Motor neuron (in vitro differentiated cells): ENCODE data around the gene PITX3. TPM values are rescaled to one million over a fixed set of nuclear protein-coding genes. Genes with fewer than 3 reads are reported as not detected.
A peak's percentile ranks its signal among the peaks of the same experiment; 100 is the strongest.
"Not testable (repeated sequence)": the region's sequence is repeated elsewhere in the genome, so short reads cannot be mapped to it uniquely, and the experiment has no call there.

Source experiments
- ATAC-seq, 8 experiments: fragments of 200-7000 bp; cut with Tn5 transposase; replicated peaks in 6 of 8; 2 replicates each; pipeline ENCODE4 v1.8.0; 2021; ENCODE audit warnings: mild to moderate bottlenecking in 8 of 8, moderate library complexity in 8 of 8
- H3K27ac ChIP-seq, 2 donors: fragments of 250-450 bp; sonication (Bioruptor Pico); 2 replicates each; pipeline ENCODE4 v1.9.0; 2021; ENCODE audit warnings: antibody characterized with exemption in 2 of 2, mild to moderate bottlenecking in 2 of 2, moderate library complexity in 1 of 2
- H3K4me1 ChIP-seq, 2 donors: fragments of 250-450 bp; sonication (Bioruptor Pico); replicated peaks in 1 of 2; 2 replicates each; pipeline ENCODE4 v1.6.1; 2021; ENCODE audit warnings: antibody characterized with exemption in 2 of 2, mild to moderate bottlenecking in 2 of 2, moderate library complexity in 1 of 2
- H3K4me3 ChIP-seq, 5 donors: fragments of 250-450 bp; sonication (Bioruptor Pico); 2 replicates each; pipeline ENCODE4 v1.9.0; 2021; ENCODE audit warnings: antibody characterized with exemption in 5 of 5, mild to moderate bottlenecking in 5 of 5, moderate library complexity in 4 of 5
- whole genome bisulfite sequencing, 10 experiments: fragments of 450-650 bp; shearing (Covaris generic); methylation state at CpG; one replicate each; pipeline ENCODE4 v1.0.0; 2022; 5-methylcytosine and 5-hydroxymethylcytosine counted together
- in situ Hi-C, 9 experiments: fragments of 400-800 bp; cut with MboI; loops; one replicate each; pipeline ENCODE4 v1.15.0; 2021; ENCODE audit warnings: low sequenced_read_pairs in 9 of 9, low pct_unique_long_range_greater_than_20kb in 2 of 9; ENCODE audit not compliant: unreplicated experiment in 9 of 9
- total RNA-seq, 8 experiments: library from RNA; unstranded; fragments of 300-600 nt; gene quantifications; 2 replicates each; pipeline versions ENCODE4 v1.2.3 to v1.2.4, GENCODE V29; 2022

The PITX3 gene
- total RNA-seq, 8 experiments from 2014 or later: 0.05 to 0.33 (median 0.22) TPM; not detected in 4

GRCh38 chr10:102275343-102275742 is 34.0 kb upstream of the PITX3 start:
- WGBS, 10 experiments: 60 to 100% (median 100%) methylated on average over 1 to 2 of the region's 2 CpGs; no CpG with 5 or more reads in 1 of the 10 experiments
- no peak for ATAC-seq
- H3K4me3 ChIP-seq: no peak overlapping the region
- in situ Hi-C loops: no loop called here
- H3K4me1 ChIP-seq: no peaks in the 10 kb centered on the region
- H3K27ac ChIP-seq: no peak overlapping the region

GRCh38 chr10:102274062-102274461 is 32.8 kb upstream of the PITX3 start:
- in situ Hi-C loops: loop anchor here in 1 of 9 experiments (25.0 kb wide), 1 partner anchor 88 kb away; no protein-coding TSS in a partner anchor
- no peak for ATAC-seq

DNA sequence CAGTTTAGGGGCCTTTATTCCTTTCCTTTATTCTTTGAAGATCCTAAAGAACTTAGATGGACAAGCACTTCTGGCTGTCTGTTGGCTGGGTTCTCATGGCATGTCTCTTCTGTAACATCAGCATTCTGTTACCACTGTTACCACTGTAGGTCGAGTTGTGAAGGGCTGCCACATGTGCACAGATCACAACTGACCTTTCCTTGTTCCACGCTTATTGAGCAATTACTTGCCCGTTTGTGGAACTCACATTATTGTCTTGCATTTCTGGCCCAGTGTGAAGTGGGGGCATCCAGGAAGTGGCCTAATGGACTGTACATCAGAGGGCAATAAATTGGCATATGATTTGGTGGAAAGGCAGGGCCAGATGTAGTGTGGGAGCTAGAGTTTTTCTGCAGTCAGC is 27.7 kb upstream of the PITX3 start:
- WGBS, 10 experiments: 0 to 80% (median 30%) methylated on average over 1 to 2 of the region's 3 CpGs; no CpG with 5 or more reads in 6 of the 10 experiments
- no peak overlapping the region for H3K4me3 ChIP-seq
- in situ Hi-C loops: loop anchor here in 1 of 9 experiments (25.0 kb wide), 1 partner anchor 93 kb away; no protein-coding TSS in a partner anchor
- ATAC-seq: no peak
- H3K27ac ChIP-seq: no peak overlapping the region
- no peaks in the 10 kb centered on the region for H3K4me1 ChIP-seq

More at GRCh38 chr10:102274062-102274461, 32.8 kb upstream of the PITX3 start:
- Histone ChIP-seq H3K4me1 (no peaks in the 10 kb centered on the region), H3K27ac (no peak overlapping the region), H3K4me3 (no peak overlapping the region)
- WGBS, 10 experiments: 0 to 100% (median 100%) methylated on average over 1 of the region's 1 CpG; no CpG with 5 or more reads in 4 of the 10 experiments

GRCh38 chr10:102268375-102268888 is 27.1 kb upstream of the PITX3 start:
- ATAC-seq: no peak
- H3K27ac ChIP-seq: no peak overlapping the region

GRCh38 chr10:102267748-102268147 is 26.4 kb upstream of the PITX3 start:
- in situ Hi-C loops: loop anchor here in 1 of 9 experiments (25.0 kb wide), 1 partner anchor 95 kb away; no protein-coding TSS in a partner anchor
- no peaks in the 10 kb centered on the region for H3K4me1 ChIP-seq
- H3K27ac ChIP-seq: no peak overlapping the region
- peak in 1 of 8 experiments; percentile 30 for ATAC-seq
- no peak overlapping the region for H3K4me3 ChIP-seq

More at GRCh38 chr10:102268375-102268888, 27.1 kb upstream of the PITX3 start:
- in situ Hi-C loops: loop anchor here in 1 of 9 experiments (25.0 kb wide), 1 partner anchor 94 kb away; no protein-coding TSS in a partner anchor
- Histone ChIP-seq H3K4me3 (no peak overlapping the region), H3K4me1 (no peaks in the 10 kb centered on the region)

- in situ Hi-C loops: loop anchor here in 1 of 9 experiments (25.0 kb wide), 1 partner anchor 96 kb away; no protein-coding TSS in a partner anchor
- no peak for ATAC-seq
- H3K4me1 ChIP-seq: no peaks in the 10 kb centered on the region
- no peak overlapping the region for H3K27ac ChIP-seq
- no peak overlapping the region for H3K4me3 ChIP-seq
- 87 to 100% (median 100%) methylated on average over 1 to 3 of the region's 3 CpGs; no CpG with 5 or more reads in 1 of the 10 experiments for WGBS, 10 experiments
These were observed 25.4 kb upstream of the PITX3 start for GRCh38 chr10:102266670-102267069.

DNA sequence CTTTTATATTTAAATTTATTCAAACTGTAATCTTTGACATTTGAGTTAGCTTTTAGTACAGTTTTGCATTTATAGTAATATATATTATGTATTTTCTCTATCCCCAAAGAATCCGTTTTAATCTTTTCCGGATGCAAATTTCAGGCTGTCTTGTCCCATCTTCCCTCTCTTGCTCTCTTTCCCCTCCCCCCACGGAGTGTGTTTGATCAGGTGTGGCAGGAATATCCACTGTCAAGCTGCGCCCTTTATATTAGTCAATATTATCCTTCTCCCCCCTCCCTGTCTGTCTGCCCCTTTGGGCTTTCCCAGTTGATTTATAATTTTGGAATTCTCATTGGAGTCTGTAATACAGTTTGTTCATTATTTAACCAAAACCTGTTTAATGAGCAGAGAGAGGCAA is 23.1 kb upstream of the PITX3 start:
- in situ Hi-C loops: loop anchor here in 1 of 9 experiments (25.0 kb wide), 1 partner anchor 98 kb away; no protein-coding TSS in a partner anchor
- ATAC-seq: peak in 2 of 8 experiments; percentile 14 to 56
- WGBS, 10 experiments: 61 to 100% (median 89%) methylated on average over 1 to 4 of the region's 4 CpGs; no CpG with 5 or more reads in 2 of the 10 experiments

GRCh38 chr10:102262744-102263370 is 21.5 kb upstream of the PITX3 start:
- 47 to 100% (median 94%) methylated on average over 1 to 4 of the region's 4 CpGs; no CpG with 5 or more reads in 2 of the 10 experiments for WGBS, 10 experiments
- in situ Hi-C loops: loop anchor here in 1 of 9 experiments (25.0 kb wide), 1 partner anchor 99 kb away; no protein-coding TSS in a partner anchor
- Histone ChIP-seq H3K4me1 (no peaks in the 10 kb centered on the region), H3K27ac (no peak overlapping the region), H3K4me3 (no peak overlapping the region)
- ATAC-seq: peak in 1 of 8 experiments; percentile 64

More for the DNA sequence above, 23.1 kb upstream of the PITX3 start:
- Histone ChIP-seq H3K27ac (no peak overlapping the region), H3K4me3 (no peak overlapping the region), H3K4me1 (no peaks in the 10 kb centered on the region)

- no peak for ATAC-seq
- no peaks in the 10 kb centered on the region for H3K4me1 ChIP-seq
- no peak overlapping the region for H3K4me3 ChIP-seq
- WGBS, 10 experiments: 45 to 100% (median 86%) methylated on average over 1 to 4 of the region's 6 CpGs; no CpG with 5 or more reads in 3 of the 10 experiments
- in situ Hi-C loops: loop anchor here in 1 of 9 experiments (25.0 kb wide), 1 partner anchor 100 kb away; no protein-coding TSS in a partner anchor
- H3K27ac ChIP-seq: no peak overlapping the region
These were observed 20.5 kb upstream of the PITX3 start for GRCh38 chr10:102261842-102262241.

- Histone ChIP-seq H3K4me1 (no peaks in the 10 kb centered on the region), H3K4me3 (no peak overlapping the region), H3K27ac (no peak overlapping the region)
- no peak for ATAC-seq
- in situ Hi-C loops: loop anchor here in 1 of 9 experiments (25.0 kb wide), 1 partner anchor 101 kb away; no protein-coding TSS in a partner anchor
These were observed 19.9 kb upstream of the PITX3 start for GRCh38 chr10:102261196-102261595.

DNA sequence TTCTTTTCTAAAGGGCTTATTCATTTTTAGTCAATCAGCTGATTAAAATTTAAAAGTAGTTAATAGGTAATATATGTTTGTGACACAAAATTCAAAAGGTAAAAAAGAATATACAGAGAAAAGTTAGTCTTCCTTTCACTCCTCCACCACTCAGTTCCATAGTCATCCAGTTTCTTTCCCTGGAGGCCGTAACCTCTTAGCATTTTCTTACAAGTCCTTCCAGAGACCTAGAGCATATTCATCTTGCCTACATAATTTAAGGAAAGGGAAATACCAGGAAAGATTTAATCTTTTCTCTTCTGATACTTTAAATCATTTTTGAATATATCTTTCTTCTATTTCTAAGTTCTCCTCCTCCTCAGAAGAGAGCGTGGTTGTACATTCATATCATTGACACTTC is 14.1 kb upstream of the PITX3 start:
- H3K4me3 ChIP-seq: no peak overlapping the region
- ATAC-seq: peak in 3 of 8 experiments; percentile 44 to 87 (median 64)
- WGBS, 10 experiments: 71 to 100% (median 100%) methylated on average over 1 to 2 of the region's 2 CpGs
- no peak overlapping the region for H3K27ac ChIP-seq
- no peaks in the 10 kb centered on the region for H3K4me1 ChIP-seq
- in situ Hi-C loops: loop anchor here in 1 of 9 experiments (25.0 kb wide), 1 partner anchor 107 kb away; no protein-coding TSS in a partner anchor

- in situ Hi-C loops: loop anchor here in 1 of 9 experiments (25.0 kb wide), 1 partner anchor 108 kb away; no protein-coding TSS in a partner anchor
- no peak for ATAC-seq
- Histone ChIP-seq H3K4me3 (no peak overlapping the region), H3K4me1 (no peaks in the 10 kb centered on the region), H3K27ac (no peak overlapping the region)
- 29 to 100% (median 86%) methylated on average over 1 of the region's 1 CpG for WGBS, 10 experiments
These were observed 13.1 kb upstream of the PITX3 start for GRCh38 chr10:102254426-102254825.

DNA sequence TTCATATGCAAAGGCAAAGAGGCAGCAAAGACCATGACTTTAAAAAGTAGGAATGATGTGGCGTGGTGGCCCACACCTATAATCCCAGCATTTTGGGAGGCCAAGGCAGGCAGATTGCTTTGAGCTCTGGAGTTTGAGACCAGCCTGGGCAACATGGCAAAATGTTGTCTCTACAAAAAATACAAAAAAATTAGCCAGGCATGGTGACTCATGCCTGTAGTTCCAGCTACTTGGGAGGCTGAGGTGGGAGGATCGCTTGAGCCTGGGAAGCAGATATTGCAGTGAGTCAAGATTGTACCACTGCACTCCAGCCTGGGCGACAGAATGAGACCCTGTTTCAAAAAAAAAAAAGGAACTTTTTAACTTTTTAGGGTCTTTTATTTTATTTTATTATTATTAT is 11.2 kb upstream of the PITX3 start:
- H3K4me3 ChIP-seq, H3K4me1 ChIP-seq, H3K27ac ChIP-seq, ATAC-seq: not testable (repeated sequence)
- in situ Hi-C loops: loop anchor here in 1 of 9 experiments (25.0 kb wide), 1 partner anchor 110 kb away; no protein-coding TSS in a partner anchor
- WGBS, 10 experiments: 75 to 100% (median 100%) methylated on average over 1 to 3 of the region's 3 CpGs; no CpG with 5 or more reads in 2 of the 10 experiments
